ENCODE results near the gene TNFRSF11A. TPM values are rescaled to one million over a fixed set of nuclear protein-coding genes. Genes with fewer than 3 reads are reported as not detected.

The TNFRSF11A gene
- total RNA-seq, 1 donor from 2014 or later = 0.42 TPM

GRCh38 chr18:62388855-62389760 is 64.0 kb downstream of the TNFRSF11A start:
- no peaks in the 10 kb centered on the region for H3K36me3 ChIP-seq (ENCODE audit: control insufficient read depth, insufficient read depth, low read length)
- no peaks in the 10 kb centered on the region for H3K27me3 ChIP-seq (ENCODE audit: control insufficient read depth, insufficient read depth, low read length)
- H3K4me3 ChIP-seq (ENCODE audit: low read depth, low read length) = no peak overlapping the region
- no peak for TF ChIP-seq CTCF (IDR thresholded peaks at IDR 0.05; ENCODE audit: insufficient read depth, low read length, poor library complexity, severe bottlenecking)
- no peak for DNase-seq (ENCODE audit: low read depth)

DNA sequence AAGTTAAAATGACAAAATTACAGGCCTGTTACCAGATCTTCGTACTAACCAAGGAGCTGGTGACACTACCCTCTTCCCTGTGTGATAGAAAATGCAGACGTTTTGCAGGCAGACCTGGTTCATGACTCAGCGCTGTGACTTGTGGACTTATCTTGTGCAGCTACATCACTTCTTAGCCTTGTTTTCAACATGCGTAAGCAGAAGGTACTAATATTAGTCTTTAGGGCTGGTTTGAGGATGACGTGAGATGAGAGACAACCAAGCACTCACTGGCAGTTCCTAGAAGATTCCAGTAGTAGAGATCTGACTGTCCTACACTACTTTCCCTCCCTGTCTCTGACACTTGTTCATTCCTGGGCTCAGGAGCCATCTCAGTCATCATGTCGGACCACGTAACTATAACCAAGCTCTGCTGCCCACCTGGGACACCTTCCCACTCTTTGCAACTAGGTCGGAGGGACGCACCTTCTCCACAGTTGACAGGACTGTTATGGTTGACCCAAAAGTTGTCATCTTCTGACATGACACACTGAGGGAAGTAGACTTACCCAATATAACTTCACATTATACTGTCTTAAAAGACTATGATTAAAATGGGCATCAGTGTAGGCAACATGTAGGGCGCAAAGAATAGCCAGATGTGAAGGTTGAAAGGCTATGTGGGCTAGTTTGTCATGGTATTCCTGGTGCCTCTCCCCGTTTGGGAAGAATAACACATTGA is 64.8 kb downstream of the TNFRSF11A start:
- no peaks in the 10 kb centered on the region for H3K36me3 ChIP-seq (ENCODE audit: control insufficient read depth, insufficient read depth, low read length)
- DNase-seq (ENCODE audit: low read depth) = no peak
- no peak overlapping the region for H3K4me3 ChIP-seq (ENCODE audit: low read depth, low read length)
- TF ChIP-seq CTCF (IDR thresholded peaks at IDR 0.05; ENCODE audit: insufficient read depth, low read length, poor library complexity, severe bottlenecking) = no peak
- H3K27me3 ChIP-seq (ENCODE audit: control insufficient read depth, insufficient read depth, low read length) = no peaks in the 10 kb centered on the region

DNA sequence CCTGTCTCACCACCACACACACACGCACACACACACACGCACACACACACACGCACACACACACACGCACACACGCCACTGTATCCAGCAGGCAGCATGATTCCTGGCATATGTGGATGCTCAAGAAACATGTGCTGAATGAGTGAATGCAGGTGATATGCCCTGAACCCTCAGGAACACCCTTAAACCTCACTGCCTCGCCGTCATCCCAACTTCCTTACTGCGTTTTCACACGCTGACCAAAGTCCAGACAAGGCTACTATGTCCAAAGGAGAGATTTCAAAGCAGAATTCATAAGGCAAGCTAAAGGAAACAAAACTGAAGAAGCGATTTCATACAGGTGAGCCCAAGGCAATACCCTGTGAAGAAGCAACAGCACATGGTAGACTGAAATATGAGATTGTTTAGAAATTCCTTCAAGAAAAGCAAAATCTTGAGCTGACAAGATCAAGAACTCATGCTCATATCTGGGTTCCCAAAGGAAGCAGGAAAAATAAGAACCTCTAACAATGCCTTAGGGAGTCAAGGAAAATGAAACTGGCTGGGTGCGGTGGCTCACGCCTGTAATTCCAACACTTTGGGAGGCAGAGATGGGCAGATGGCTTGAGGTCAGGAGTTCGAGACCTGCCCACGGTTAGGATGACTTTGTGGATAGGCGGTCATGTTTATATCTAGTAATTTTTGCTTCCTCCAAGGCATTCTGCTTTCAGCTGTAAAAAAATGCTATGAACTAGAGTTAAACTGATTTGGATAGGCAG is 69.1 kb downstream of the TNFRSF11A start:
- Histone ChIP-seq H3K4me3 (ENCODE audit: low read depth, low read length) (no peak overlapping the region), H3K27me3 (ENCODE audit: control insufficient read depth, insufficient read depth, low read length) (no peaks in the 10 kb centered on the region), H3K36me3 (ENCODE audit: control insufficient read depth, insufficient read depth, low read length) (no peaks in the 10 kb centered on the region)
- no peak for DNase-seq (ENCODE audit: low read depth)
- no peak for TF ChIP-seq CTCF (IDR thresholded peaks at IDR 0.05; ENCODE audit: insufficient read depth, low read length, poor library complexity, severe bottlenecking)

- no peaks in the 10 kb centered on the region for H3K36me3 ChIP-seq (ENCODE audit: control insufficient read depth, insufficient read depth, low read length)
- no peak for TF ChIP-seq CTCF (IDR thresholded peaks at IDR 0.05; ENCODE audit: insufficient read depth, low read length, poor library complexity, severe bottlenecking)
- no peak overlapping the region for H3K4me3 ChIP-seq (ENCODE audit: low read depth, low read length)
- DNase-seq (ENCODE audit: low read depth) = no peak
- H3K27me3 ChIP-seq (ENCODE audit: control insufficient read depth, insufficient read depth, low read length) = no peaks in the 10 kb centered on the region
Observed at GRCh38 chr18:62396381-62396780, 71.3 kb downstream of the TNFRSF11A start.

DNA sequence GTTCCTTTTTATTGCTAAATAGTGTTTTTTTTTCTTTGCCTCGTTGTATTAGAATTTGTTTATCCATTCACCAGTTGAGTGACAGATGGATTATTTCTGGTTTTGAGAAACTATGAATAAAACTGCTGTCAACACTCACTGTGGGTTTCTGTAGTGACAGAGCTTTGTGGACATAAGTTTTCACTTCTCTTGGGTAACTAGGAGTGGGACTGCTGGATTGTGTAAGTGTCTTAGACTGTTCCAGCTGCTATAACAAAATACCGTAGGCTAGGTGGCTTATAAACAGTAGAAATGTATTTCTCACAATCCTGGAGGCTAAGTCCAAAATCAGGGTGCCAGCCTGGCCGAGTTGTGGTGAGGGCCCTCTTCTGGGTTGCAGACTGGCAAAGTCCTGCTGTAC is 71.9 kb downstream of the TNFRSF11A start:
- no peak for TF ChIP-seq CTCF (IDR thresholded peaks at IDR 0.05; ENCODE audit: insufficient read depth, low read length, poor library complexity, severe bottlenecking)
- Histone ChIP-seq H3K36me3 (ENCODE audit: control insufficient read depth, insufficient read depth, low read length) (no peaks in the 10 kb centered on the region), H3K27me3 (ENCODE audit: control insufficient read depth, insufficient read depth, low read length) (no peaks in the 10 kb centered on the region), H3K4me3 (ENCODE audit: low read depth, low read length) (no peak overlapping the region)
- no peak for DNase-seq (ENCODE audit: low read depth)
